Sigmoid colon (tissue), 4 donors: ENCODE results near the gene ELMO1.

ENCODE experiments used
- POLR2A ChIP-seq, 2 donors: fragments of 450-650 bp; IDR thresholded peaks; one replicate each; pipeline ENCODE4 v1.6.1; 2016; ENCODE audit warnings: antibody characterized with exemption in 2 of 2, mild to moderate bottlenecking in 2 of 2, moderate library complexity in 2 of 2
- POLR2AphosphoS5 ChIP-seq, 4 donors: sonication (generic); formaldehyde crosslinking; IDR thresholded peaks; one replicate each; pipeline ENCODE4 v1.6.1; 2017; ENCODE audit warnings: antibody characterized with exemption in 4 of 4
- TF ChIP-seq, protein P1 (sequence below), 4 experiments: fragments of 450-650 bp in 3 of 4; fragments of 200-600 bp in 1 of 4; IDR thresholded peaks; one replicate each; pipeline ENCODE4 v1.5.1; 2016 to 2019; ENCODE audit warnings: antibody characterized with exemption in 4 of 4, mild to moderate bottlenecking in 3 of 4, moderate library complexity in 2 of 4

DNA sequence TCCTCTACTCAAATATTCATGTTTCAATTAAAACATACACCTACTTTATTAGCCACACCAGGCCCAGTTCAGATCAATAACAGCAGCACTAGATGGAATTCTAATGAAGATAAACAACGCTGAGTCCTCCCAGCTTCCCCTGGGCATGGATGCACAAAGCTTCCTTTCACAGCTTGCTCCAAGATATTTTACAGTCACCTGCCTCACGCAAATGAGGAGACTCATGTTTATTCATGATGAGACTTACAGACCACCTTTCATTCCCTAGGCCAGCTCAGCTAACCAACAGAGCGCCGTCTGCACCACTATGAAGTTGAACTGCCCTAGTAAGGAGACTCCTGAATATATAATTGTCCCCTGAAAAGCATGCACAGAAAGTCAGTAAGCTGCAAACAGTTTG is 441.4 kb downstream of the ELMO1 start:
- TF ChIP-seq POLR2AphosphoS5 (IDR thresholded peaks at IDR 0.05): no peak
- TF ChIP-seq, protein P1, sequence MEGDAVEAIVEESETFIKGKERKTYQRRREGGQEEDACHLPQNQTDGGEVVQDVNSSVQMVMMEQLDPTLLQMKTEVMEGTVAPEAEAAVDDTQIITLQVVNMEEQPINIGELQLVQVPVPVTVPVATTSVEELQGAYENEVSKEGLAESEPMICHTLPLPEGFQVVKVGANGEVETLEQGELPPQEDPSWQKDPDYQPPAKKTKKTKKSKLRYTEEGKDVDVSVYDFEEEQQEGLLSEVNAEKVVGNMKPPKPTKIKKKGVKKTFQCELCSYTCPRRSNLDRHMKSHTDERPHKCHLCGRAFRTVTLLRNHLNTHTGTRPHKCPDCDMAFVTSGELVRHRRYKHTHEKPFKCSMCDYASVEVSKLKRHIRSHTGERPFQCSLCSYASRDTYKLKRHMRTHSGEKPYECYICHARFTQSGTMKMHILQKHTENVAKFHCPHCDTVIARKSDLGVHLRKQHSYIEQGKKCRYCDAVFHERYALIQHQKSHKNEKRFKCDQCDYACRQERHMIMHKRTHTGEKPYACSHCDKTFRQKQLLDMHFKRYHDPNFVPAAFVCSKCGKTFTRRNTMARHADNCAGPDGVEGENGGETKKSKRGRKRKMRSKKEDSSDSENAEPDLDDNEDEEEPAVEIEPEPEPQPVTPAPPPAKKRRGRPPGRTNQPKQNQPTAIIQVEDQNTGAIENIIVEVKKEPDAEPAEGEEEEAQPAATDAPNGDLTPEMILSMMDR (IDR thresholded peaks at IDR 0.05): no peak
- no peak for TF ChIP-seq POLR2A (IDR thresholded peaks at IDR 0.05)
